Embryonic facial prominence (tissue), 1 donor: Measurements from ENCODE around the gene TRIM37.
"Not testable (repeated sequence)": the region's sequence is repeated elsewhere in the genome, so short reads cannot be mapped to it uniquely, and the experiment has no call there.

Experiments used
- DNase-seq: peaks from one replicate; pipeline ENCODE4 v3.0.0-alpha.2; 2016; ENCODE audit errors: extremely low spot score

Gene TRIM37

DNA sequence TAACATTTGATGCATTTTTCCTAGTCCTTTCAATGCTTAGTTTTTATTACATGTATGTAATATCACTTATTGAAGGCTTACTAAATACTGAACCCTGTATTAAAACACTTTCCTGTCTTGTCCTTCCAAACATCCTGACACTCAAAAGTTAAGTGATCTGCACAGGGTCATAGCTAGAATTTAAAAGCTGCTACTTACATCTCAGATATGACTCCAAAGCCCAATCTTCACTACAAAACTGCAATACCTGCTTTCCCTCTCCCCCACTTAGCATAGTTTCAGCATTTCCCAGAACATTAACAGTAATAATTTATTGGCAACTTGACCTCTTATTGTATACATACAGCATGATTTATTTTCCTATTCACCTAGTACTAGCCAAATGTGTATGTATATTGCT is 4.3 kb upstream of the TRIM37 start:
- DNase-seq = no peak

DNA sequence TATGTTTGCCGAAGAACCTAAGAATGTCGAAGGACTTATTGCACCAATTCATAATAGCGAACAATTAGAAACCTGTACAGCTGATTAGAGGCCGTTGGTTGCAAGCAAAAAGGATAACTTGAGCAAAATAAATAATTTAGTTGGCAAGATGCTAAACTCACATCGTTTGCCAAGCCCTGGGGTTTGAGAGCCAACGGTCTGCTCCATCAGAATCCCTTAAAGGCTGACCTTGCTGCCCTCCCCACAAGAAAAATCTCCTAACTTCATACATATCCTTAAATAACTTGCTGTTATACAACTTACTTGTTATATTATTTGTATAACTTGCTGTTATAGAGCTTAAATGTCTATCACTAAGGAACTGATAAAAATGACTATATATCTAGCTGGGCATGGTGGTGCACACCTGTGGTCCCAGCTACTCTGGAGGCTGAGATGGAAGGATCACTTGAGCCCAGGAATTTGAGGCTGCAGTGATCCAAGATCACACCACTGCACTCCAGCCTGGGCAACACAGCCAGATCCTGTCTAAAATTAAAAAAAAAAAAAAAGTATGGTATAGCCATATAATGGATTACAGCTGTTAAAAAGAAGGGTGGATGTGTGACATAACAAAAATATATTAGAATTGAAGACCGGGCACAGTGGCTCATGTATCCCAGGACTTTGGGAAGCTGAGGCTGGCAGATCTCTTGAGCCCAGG is 1.9 kb upstream of the TRIM37 start:
- DNase-seq = no peak

DNA sequence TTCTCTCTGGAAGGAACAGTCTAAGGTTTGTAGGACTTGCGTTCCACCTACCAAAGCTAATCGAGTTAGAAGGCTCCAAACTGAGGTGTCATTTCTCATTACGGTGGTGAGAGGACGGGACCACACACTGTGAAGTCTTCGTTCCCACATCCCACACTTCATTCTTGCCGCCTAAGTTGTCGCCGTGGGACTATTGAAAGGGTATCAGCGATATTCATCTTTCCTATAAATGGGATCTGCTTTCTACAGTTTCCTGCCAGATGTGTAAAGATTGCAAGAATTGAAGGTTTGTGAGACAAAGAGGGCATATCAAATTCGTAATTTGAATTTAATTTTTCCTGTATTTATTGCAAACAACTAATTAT is 608 bp upstream of the TRIM37 start:
- DNase-seq = no peak

DNA sequence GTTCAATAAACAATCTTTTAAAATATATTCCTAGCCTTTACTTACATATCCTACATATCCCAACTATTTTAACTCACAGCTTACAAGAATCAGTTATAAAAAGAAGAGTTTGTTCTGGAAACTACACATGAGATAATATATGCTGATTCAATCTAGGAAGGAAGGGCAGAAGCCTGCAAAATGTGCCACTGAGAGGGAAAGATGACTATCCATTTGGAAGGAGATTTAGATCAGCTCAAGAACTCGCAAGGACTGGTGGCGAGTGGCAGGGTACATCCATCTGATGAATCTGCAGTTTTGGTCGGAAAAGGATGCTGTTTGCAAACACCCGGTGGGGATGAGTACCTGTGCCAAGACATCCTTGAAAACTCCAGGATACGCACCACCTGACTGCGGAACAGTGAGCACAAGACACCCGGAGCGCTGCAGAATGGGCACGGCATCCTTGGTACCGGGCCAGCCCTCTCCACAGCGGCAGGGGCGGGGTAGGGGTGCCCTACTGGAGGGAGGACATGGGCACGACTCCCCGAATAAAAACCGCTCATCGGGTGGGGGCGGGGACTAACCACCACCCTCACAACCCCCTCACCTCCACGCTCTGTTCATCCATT is 723 bp downstream of the TRIM37 start:
- peak; percentile 6 for DNase-seq

DNA sequence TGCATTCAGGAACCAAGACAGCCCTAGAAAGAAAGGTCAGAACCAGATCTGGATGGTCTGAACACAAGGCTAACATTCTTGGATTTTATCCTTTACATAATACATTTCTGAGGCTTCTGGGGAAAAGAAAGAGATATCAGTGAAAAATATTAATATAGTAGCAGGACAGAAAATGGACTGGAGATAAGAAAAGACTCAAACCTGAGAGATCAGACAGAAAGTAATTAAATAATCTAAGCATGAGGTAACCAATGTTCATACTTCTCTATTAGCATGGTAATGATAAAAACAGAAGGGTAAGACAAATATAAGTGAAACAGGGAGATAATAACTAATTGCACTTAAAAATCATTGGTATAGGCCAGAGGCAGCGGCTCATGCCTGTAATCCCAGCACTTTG is 5.5 kb downstream of the TRIM37 start:
- DNase-seq = no peak

DNA sequence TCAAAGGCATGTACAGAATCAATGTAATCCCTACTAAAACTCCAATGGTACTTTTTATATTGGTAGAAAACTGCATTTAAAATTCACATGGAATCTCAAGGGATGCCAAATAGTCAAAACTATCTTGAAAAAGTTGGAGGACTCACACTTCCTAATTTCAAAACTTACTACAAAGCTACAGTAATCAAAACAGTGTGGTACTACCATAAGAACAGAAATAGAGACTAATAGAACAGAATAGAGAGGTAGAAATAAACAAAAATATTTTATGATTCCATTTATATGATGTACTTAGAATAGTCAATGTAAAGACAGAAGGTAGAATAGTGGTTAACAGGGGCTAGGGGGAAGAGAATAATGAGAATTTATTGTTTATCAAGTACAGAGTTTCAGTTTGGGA is 8.8 kb downstream of the TRIM37 start:
- no peak for DNase-seq

DNA sequence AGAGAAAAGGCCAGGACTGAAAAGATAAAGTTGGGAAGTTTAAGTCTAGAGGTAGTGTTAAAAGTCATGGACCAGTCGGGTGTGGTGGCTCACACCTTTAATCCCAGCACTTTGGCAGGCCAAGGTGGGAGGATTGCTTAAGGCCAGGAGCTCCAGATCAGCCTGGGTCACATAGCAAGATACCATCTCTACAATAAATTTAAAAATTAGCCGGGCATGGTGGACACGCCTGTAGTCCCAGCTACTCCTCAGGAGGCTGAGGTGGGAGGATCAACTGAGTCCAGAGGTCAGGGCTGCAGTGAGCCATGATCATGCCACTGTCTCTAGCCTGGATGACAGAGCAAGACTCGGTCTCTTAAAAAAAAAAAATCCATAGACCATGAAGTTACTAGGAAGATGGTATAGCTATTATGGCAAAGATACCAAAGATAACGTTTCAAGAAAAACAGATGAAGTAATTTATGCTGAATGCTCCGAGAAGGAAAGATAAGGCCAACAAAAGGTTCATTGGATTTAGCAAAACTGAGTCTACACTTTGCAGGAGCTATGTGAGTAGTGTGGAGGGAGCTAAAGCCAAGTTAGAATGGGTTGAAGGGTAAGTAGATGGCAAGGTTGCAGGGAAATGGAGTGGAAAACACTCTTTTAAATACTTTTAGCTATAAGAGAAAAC is 11.7 kb downstream of the TRIM37 start:
- DNase-seq = no peak

DNA sequence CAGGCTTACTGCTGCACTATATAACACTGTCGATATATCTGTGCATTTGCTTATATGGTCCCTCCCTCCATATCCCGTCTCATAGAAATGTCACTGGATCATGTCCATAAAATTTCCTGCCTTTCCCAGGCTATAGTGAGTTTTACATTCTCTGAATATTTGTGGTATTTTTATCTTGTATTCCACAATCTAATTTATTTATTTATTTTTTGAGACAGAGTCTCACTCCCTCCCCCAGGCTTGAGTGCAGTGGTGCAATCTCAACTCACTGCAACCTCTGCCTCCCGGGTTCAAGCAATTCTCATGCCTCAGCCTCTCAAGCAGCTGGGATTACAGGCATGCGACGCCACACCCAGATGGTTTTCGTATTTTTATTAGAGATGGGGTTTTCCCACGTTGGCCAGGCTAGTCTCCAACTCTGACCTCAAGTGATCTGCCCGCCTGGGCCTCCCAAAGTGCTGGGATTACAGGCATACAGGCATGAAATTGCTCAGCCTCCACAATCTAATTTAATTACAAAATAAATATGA is 12.9 kb downstream of the TRIM37 start:
- no peak for DNase-seq

DNA sequence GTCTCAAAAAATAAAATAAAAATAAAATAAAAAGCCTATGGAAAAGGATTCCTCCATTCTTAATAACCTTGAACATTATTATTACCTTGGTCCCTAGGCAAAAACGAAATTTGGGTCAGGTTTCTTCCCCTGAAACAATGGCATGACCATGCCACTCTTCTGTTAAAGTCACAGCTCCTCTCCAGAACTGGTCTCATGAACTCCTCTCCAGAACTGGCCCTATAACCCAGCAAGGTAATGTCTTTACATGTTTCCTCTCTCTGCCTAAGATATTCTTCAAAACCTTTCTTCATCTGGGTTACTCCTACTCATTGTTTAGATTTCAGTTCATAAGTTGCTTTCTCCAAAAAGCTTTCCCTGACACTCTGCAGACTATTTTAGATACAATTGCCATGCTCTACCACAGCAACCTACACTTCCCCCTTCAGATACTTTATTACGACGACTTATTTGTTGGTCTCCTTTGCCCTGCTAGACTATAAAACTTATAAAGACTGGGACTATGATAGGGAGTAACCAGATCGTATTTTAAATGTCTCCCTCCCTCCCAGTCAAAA is 13.5 kb downstream of the TRIM37 start:
- DNase-seq = no peak

DNA sequence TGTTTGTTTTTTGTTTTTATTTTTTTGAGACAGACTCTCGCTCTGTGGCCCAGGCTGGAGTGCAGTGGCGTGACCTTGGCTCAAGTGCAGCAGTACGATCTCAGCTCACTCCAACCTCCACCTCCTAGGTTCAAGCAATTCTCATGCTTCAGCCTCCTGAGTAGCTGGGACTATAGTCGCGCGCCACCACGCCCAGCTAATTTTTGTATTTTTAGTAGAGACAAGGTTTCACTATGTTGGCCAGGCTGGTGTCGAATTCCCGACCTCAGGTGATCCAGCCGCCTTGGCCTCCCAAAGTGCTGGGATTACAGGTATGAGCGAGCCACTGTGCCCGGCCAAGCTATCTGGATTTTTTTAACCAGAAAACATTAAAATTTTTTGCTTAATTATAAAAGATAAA is 16.1 kb downstream of the TRIM37 start:
- DNase-seq = not testable (repeated sequence)

DNA sequence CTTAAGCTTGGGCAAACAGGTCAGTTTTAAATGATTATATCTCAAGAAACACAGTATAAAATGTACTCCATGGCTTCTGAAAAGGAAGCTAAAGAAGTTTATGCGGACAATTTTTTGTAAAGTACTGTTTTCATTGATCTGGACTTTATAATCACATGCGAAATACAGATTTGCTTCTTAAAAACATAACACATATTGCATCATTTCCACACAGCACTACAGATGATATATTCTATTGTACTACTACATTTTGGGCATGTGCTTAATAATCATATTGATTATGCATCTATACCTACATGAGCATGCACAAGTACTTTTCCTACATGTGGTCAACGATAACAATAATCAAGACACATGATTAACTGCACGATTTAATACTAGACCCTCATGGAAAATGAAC is 22.5 kb downstream of the TRIM37 start:
- no peak for DNase-seq

DNA sequence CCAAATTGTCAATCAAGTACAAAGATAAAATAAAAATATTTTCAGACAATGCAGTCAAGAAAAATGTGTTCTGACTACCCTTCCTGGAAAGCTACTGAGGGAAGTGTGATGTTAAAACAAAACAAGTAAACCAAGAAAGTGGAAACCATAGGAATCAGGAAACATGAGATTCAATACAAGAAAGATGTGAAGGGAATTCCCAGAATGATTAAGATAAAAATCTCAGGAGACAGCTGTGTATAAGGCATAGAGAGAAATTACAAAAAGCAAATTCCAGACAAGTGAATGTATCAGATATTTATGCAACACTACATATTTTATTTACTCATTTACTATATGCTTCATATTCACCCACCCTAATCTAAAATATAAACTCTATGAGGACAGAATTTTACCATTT is 32.2 kb downstream of the TRIM37 start:
- DNase-seq = no peak

DNA sequence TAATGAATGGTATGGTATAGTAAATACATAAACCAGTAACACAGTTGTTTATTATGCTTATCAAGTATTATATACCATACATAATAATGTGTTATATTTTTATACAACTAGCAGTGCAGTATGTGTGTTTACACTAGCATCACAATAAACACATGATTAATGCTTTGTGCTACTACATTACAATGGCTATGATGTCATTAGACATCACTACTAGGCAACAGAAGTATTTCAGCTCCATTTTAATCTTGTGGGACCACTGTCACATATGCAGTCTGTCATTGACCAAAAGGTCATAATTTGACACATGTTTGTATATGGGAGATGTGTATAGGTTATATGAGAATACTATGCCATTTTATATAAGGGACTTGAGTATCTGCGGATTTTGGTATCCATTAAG is 32.7 kb downstream of the TRIM37 start:
- no peak for DNase-seq

DNA sequence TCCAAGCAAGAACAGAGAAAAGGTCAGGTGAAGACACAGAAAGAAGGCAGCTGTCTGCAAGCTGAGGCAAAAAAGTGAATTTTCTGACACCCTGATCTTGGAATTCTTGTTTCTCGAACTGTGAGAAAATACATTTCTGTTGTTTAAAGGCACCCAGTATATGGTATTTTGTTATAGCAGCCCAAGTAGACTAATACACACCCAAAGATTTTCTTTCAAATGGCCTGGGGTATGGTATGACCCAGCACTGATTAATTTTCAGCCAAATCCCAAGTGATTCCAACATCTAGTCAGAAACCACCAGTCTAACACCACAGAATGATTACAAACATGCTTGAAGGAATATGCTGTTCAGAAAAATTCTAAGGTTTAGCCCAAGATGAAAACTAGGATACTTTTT is 36.8 kb downstream of the TRIM37 start:
- DNase-seq = no peak

DNA sequence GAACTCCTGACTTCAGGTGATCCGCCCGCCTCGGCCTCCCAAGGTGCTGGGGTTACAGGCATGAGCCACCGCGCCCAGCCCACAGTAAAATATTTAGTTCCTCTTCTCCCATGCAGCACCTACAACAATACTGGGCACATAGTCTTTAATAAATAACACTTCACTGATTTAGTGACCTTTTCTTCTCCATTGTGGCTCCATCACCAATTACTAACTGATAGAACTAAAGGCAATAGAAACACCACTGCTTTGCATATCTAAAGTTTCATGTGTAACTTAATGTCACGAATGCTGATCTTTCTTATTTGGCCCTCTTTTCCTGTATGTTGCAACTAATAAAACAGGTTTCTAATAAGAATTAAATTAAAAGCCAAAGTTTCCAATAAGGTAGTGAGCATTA is 38.9 kb downstream of the TRIM37 start:
- DNase-seq = no peak

DNA sequence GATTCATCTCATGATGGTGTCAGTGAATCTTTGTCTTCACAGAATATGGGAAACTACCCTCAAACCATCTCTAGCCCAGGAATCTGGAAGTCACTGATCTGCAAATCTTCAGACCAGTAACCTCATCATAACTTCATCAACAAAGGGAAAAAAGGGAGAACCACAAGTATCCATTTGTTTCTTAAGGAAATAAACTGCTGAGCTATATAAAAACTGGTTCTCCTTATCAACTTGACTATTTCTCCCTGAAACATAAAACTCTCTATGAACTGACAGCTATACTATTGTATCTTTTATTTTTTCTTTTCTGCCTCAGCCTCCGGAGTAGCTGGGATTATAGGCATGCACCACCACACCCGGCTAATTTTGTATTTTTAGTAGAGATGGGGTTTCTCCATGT is 39.3 kb downstream of the TRIM37 start:
- DNase-seq = no peak

DNA sequence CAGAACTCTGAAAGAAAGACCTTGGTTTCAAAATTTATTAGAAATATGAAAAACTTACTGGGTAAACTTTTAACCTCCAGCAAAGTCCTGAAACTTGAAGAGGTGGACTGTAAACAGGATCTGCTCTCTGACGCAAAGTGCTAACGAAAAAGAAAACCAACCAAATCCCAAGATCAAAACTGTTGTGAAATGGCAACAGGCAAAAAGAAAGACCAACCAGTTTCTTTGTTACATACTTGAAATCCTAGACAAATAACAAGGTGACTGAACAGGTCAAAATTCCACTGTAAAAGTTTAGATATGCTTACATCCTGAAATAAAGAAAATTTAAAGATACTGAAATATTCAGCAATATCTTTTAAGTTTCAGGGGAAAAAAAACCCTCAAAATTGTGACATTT is 44.2 kb downstream of the TRIM37 start:
- DNase-seq = no peak

DNA sequence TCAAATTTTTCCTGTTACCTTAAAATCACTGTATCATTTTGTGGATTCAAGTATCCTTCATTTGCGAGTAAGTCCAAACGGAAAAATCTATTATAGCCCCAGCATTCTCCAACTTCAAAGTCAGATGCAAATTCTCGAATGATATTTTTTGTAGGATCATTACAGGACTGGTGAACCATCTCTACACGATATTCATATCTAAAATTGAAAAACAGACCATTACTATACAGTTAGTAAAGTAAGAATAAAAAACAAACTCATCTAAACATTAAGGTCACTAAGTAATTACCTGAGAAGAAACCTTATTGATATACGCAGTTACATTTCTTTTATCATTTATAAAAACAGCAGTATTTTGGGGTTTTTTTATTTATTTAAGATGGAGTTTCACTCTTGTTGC is 49.8 kb downstream of the TRIM37 start:
- DNase-seq = no peak

DNA sequence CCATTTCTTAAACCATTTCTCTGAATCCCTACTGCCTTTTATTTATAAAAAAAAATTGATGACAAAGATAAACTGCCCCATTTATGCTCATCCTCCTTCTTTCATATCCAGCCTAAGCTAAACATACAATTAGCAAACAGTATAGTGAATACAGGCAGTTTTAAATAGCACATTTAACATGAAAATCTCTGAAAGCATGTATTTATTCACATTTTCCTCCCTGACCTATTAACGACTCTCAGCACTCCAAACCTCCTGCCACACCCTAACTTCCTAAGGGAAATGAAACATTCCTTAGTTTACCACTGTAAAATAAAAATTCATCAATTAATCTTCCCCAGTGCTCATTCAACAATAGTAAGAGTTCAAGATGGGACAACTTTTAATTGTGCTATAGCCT is 56.9 kb downstream of the TRIM37 start:
- no peak for DNase-seq

DNA sequence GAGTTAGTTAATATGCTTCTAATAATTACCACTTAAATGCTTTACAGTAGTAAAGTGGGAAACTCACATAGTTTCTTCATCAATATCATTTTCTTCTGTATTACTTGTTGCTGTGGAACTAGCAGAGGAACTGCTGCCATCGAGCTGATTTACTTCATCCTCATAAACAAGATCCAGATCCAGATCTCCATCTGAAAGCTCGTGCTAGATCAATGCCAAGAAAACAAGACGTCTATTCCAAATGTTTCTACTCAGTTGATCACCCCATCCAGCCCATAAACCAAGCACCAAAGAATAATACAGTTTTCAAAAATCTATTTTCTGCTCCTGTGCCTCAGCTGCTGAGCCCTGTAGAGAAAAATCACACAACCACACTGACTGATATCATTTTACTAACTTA is 59.1 kb downstream of the TRIM37 start:
- DNase-seq = no peak

DNA sequence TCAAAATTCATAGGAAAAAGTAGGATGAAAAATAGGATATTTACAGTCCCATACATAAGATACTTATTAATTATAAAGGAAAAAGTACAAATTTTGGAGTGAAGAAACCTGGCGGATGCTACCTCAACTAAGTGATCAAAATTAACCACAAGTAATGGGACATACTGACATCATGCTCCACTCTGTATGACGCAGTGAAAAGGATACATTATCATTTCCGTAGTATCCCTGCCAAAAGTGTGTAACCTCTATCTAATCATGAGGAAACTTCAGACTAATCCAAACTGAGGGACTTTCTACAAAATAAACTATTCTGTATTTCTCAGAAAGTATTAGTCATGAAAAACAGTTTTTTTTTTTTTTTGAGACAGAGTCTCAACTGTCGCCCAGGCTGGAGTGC is 60.5 kb downstream of the TRIM37 start:
- no peak for DNase-seq

DNA sequence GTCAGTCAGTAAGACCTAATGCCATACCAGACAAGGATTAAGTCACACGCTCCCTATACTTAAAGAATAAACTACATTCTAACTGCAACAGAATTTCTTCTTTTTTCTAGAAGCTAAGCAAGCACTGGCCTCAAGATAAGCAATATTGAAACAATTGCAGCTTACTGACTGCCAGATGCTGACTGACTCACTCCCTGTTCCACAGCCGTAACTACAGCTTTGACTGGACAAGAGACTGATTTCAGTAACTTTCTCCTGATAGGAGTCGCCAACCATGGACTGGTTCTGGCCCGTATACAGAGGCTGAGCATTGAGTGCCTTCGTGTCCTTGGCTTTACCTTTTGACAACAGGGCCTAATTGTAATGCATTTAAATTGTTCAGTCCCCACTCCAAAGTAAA is 67.9 kb downstream of the TRIM37 start:
- DNase-seq = no peak

DNA sequence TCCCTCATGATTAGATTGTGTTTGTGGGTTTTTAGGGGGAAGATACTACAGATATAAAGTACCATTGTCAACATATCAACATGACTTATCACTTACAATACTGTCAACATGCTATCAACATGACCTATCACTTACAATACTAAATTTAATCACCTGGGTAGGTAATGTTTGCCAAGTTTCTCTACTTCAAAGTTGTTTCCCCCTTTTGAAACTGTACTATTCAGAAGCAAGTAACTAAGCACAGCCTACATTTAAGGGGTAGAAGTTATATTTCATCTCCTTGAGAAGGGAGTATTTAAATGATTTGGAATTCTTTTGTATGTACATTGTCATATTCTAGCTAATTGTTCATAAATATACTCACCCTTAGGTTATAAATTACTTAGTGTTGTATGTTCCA is 68.7 kb downstream of the TRIM37 start:
- DNase-seq = no peak
